Liver (tissue), 3 donors: Measurements from ENCODE around the gene ZNF267.

ENCODE experiments used
- ATF3 ChIP-seq: IDR thresholded peaks from 2 replicates; pipeline ENCODE4 v1.6.1; 2016; ENCODE audit warnings: antibody characterized with exemption
- CTCF ChIP-seq: fragments of 150-350 bp; IDR thresholded peaks from 2 replicates; pipeline ENCODE4 v1.5.1; 2017; ENCODE audit warnings: improper control_type of control experiment, low read depth, low read length; ENCODE audit not compliant: missing input control
- JUND ChIP-seq, 2 donors: IDR thresholded peaks; 2 replicates each; pipeline ENCODE4 v1.6.1; 2016; ENCODE audit warnings: antibody characterized with exemption in 2 of 2
- MAX ChIP-seq: IDR thresholded peaks from 2 replicates; pipeline ENCODE4 v1.6.1; 2016; ENCODE audit warnings: antibody characterized with exemption
- REST ChIP-seq: IDR thresholded peaks from 2 replicates; pipeline ENCODE4 v1.6.1; 2016; ENCODE audit warnings: antibody characterized with exemption, mild to moderate bottlenecking
- RXRA ChIP-seq, 2 donors: IDR thresholded peaks; 2 replicates each; pipeline ENCODE4 v1.6.1; 2017 to 2018; ENCODE audit warnings: antibody characterized with exemption in 2 of 2, mild to moderate bottlenecking in 1 of 2
- SP1 ChIP-seq: IDR thresholded peaks from 2 replicates; pipeline ENCODE4 v1.6.1; 2018; ENCODE audit warnings: antibody characterized with exemption, mild to moderate bottlenecking
- YY1 ChIP-seq: IDR thresholded peaks from 2 replicates; pipeline ENCODE4 v1.6.1; 2016; ENCODE audit warnings: antibody characterized with exemption, mild to moderate bottlenecking
- donor health status: healthy.
- donor health status: healthy.

- TF ChIP-seq CTCF = no peak
- TF ChIP-seq MAX = no peak
- no peak for TF ChIP-seq RXRA (IDR thresholded peaks at IDR 0.05)
- TF ChIP-seq ATF3 = no peak
- no peak for TF ChIP-seq SP1
- no peak for TF ChIP-seq YY1
- TF ChIP-seq JUND (IDR thresholded peaks at IDR 0.05) = no peak
- no peak for TF ChIP-seq REST
These were observed 25.9 kb downstream of the ZNF267 start for GRCh38 chr16:31899505-31899904.
